Right renal pelvis (tissue), 4 donors: ENCODE results near the gene GHRL. TPM values are rescaled to one million over a fixed set of nuclear protein-coding genes. Genes with fewer than 3 reads are reported as not detected.
A peak's percentile ranks its signal among the peaks of the same experiment; 100 is the strongest.

Source experiments
- DNase-seq, 4 donors: peaks; one replicate each; pipeline ENCODE4 v3.0.0-alpha.2; 2013; ENCODE audit warnings: low read depth in 4 of 4, low spot score in 3 of 4, missing footprints in 1 of 4
- polyA plus RNA-seq, 4 donors: library from polyadenylated mRNA; unstranded; fragments of 120-200 nt; gene quantifications; one replicate each; pipeline ENCODE4 v1.2.1, GENCODE V29; 2013; ENCODE audit not compliant: insufficient read length in 4 of 4

The GHRL gene
- polyA plus RNA-seq, 4 donors, result 2.9 to 4.3 (median 3.5) TPM

DNA sequence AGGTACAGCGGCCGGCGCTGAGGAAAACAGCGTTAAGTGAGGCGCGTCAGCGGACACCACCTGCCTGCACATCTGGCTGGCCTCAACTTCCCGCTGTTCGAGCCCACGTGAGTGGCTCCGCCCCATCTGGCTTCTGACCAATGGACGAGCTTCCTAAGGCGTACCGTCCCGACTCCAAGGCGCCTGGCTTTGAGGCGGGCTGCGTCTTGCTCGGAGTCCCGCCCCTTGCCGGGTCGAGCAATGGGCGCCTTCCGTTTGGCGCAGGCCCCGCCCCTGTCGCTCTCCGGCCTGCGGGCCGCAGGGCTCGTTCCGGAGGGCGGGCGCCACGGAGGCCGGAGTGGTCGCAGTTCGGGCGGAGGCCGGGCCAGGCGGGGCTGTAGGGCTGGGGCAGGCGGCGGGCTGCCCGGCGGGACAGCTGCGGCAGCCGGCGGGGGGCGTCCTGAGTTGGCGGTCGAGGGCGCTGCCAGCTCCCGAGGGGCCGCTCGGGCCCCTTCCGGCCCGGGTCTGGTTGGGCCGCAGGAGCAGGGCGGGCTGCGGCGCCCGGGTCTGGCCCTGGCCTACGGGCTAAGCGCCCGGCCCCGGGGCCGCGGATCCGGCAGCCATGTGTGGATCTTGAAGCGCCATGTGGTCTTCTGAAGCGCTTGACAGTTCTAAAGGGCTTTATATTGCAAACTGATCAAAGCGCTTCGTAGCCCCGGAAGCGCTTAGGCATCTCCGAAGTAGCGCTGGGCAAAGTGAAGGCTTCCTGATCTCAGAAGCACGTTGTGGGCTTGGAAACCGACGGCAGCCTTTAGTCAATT is 44.4 kb downstream of the GHRL start, which contains the start of gene TATDN2:
TATDN2 (plus strand) TSS at position 276 of the 800 bp plus-strand sequence. CDS start 742 bp downstream, outside the sequence.
- DNase-seq, result peak; percentile 81 to 91 (median 86)

DNA sequence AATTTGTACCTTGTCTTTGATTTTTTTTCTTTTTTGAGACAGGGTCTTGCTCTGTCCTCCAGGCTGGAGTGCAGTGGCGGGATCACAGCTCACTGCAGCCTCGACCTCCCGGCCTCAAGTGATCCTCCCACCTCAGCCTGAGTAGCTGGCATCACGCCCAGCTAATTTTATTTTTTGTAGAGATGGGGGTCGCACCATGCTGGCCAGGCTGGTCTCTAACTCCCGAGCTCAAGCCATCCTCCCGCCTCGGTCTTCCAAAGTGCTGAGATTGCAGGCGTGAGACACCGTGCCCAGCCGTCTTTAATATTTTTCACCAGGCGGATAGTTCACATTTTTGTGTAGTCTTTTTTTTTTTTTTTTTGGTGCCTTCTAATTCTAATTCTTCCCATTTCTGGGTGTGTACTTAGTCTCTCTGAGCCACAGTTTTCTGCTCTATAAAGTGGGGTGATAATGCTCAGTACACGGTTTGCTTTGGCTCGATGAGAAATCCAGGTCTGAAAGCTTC is 45.0 kb downstream of the GHRL start:
- no peak for DNase-seq

DNA sequence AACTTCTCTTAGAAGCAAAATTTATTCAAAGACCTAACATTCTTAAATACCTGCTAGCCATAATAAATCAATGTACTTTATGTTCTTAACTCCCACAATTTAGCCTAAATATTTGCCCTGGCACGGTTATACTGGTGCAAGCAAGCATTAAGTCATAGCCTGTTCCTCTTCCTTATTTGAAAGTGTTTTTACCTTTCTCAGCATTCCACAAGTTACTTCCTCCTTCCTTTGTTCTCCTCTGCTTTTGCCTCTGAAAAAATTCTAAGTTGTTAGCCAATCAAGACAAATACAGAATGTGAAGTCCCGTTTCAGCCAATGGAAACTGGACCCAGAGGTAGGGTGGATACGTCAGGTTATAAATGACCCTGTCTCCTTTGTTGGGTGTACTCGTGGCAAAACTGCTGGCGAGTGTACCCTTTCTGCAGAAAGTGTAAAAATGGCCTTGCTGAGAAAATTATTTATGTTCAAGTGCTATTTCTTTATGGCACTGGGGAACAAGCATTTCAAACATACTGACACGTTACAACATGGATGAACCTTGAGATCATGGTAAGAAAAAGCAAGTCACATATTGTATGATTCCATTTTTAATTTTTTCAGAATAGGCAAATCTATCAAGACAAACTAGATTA is 47.5 kb downstream of the GHRL start:
- no peak for DNase-seq

DNA sequence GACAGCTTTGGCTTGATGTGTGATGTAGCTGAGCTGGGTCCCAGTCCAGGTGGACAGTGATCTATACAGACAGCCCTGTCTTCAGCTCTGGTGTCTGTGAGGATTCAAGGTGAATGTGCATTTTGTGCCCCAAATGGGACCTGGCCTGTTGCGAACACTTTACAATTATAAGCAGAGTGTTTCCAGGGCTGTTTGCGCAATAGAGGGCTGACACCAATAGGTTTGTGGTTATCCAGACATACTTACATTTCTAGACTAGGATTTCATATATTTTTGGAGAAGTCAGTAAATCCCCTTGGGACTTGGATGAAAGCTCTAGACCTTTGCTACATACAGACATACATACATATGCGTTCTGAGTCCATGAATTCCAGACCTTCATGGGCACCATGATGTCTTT is 48.7 kb downstream of the GHRL start:
- no peak for DNase-seq

DNA sequence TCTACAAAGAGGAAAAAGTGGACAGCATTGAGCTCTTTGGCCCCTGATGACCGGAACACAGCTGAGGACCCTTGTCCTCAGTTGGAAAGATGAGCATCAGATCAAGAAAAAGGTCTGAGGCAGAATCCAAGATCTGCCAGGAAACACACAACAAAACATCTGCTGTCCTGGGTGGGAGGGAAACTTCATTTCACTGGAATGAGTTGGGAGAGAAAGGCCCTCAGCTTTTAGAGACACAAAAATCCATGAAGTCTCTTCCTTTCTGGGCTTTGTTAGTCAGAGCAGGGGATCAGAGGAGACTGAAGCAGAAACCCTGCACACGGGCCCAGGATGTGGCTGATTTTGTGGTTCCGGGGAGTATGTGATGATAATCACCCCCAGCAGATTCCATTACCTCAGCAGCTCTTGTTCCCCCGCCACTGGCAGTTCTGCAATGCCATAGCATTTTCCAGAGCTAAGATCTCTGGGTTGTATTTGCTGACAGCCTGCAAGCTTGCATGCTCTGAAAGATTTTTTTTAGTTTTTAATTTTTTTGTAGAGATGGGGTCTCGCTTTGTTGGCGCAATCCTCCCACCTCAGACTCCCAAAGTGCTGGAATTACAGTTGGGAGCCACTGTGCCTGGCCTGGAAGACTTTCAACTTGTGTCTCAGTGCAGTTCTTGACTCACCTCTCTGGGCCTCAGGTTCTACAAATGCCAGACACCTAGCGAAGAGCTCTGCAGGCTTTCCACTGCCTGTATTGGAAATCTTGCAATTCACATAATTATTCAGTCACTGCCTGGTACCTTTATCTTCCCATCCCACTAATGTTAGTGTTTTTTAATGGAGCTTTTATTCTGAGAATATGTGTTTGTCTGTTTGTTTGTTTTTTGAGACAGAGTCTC is 50.3 kb downstream of the GHRL start:
- DNase-seq, result no peak

DNA sequence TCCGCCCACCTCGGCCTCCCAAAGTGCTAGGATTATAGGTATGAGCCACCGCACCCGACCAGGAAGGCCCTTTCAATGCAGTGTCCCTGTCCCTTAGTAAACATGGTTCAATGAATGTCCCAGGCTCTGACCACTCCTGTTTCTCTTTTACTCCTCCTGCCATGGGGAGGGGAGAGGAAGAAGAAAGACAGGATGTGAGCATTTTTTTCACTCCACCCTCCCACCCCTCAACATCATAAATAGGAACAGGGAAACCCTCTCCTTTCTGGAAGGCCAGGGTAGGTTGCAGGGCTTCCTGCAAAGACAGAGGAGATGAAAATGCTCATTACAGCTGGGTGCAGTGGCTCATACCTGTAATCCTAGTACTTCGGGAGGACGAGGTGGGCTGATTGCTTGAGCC is 51.9 kb downstream of the GHRL start:
- DNase-seq, result no peak

DNA sequence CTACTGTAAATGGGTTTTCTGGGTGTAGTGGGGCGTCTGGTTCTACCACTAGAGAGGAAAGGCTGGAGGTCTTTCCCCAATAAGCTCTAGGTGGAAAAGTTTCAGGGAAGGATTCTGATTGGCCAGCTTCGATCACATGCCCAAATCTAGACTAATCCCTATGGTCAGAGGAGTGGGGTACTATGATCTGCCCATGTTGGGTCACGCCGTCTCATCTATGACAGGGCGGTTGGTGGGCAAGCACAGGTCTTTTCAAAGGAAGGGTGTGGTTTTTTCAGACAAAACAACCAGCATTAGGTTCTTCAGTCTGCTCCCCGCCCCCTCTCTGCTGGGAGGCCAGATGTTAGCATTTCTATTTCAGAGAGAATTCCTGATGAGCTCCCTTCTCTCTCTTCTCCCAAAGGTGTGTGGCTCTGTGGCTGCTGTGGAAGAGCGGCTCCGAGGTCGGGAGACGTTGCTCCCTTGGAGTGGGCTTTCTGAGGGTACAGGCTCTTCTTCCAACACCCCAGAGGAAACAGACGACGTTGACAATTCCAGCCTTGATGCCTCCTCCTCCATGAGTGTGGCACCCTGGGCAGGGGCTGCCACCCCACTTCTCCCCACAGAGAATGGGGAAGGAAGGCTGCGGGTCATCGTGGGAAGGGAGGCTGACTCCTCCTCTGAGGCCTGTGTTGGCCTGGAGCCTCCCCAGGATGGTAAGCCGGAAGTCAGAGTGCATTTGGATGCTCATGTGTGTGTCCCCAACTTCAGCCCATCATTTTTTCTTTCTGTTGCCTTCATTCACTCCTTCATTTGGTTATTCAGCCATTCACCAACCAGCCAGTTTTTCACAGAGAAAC is 54.2 kb downstream of the GHRL start:
- DNase-seq, result no peak

Other genes with a start within 250 kb of the GHRL start
- 1 to 10 TPM in 1 of 4 donors, under 1 TPM in 2, not detected in 1; 0.13 to 1.2 (median 0.51) TPM for gene FANCD2OS, start 184.7 kb downstream of the GHRL start, polyA plus RNA-seq
- 100 to 1,000 TPM; 204 to 221 (median 219) TPM for gene BRK1, start 177.3 kb downstream of the GHRL start, polyA plus RNA-seq
- 10 to 100 TPM; 72.0 to 87.6 (median 83.1) TPM for gene VHL, start 151.2 kb downstream of the GHRL start, polyA plus RNA-seq
- gene IRAK2, start 128.0 kb downstream of the GHRL start, polyA plus RNA-seq, result 1 to 10 TPM in 1 of 4 donors, under 1 TPM in 3; 0.65 to 1.1 (median 0.88) TPM
- gene TATDN2, start 44.5 kb downstream of the GHRL start, polyA plus RNA-seq, result 10 to 100 TPM; 33.9 to 34.8 (median 34.1) TPM
- 100 to 1,000 TPM; 110 to 127 (median 118) TPM for gene SEC13, start 28.2 kb upstream of the GHRL start, polyA plus RNA-seq
- gene ATP2B2, start 212.6 kb upstream of the GHRL start, polyA plus RNA-seq, result under 1 TPM; 0.38 to 0.51 (median 0.41) TPM